DOHH2 (cell line): ENCODE measurements around the gene POTEE.

Source experiments
- EZH2phosphoT487 ChIP-seq: fragments of 200-600 bp; sonication (generic); IDR thresholded peaks from 2 replicates; pipeline ENCODE4 v1.6.1; 2017; ENCODE audit warnings: borderline replicate concordance, mild to moderate bottlenecking, antibody characterized with exemption, low read length, moderate library complexity, mixed read lengths
- TF ChIP-seq, protein P1 (sequence below): fragments of 200-600 bp; sonication (generic); IDR thresholded peaks from one replicate; pipeline ENCODE4 v1.5.1; 2014; ENCODE audit warnings: antibody characterized with exemption, mild to moderate bottlenecking, low read depth, low read length; ENCODE audit not compliant: poor library complexity, severe bottlenecking

DNA sequence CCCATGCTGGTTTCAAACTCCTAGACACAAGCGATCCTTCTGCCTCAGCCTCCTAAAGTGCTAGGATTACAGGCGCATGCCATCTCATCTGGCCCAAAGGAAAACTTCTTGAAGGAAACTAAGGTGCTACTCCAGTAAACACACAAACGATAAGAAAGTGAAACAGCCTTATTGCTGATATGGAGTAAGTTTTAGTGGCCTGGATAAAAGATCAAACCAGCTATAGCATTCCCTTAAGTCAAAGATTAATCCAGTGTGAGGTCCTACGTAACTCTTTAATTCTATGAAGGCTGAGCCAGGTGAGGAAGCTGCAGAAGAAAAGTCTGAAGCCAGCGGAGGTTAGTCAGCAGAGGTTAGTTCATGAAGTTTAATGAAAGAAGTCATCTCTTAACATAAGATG, 40.8 kb upstream of the POTEE start:
- TF ChIP-seq, protein P1, sequence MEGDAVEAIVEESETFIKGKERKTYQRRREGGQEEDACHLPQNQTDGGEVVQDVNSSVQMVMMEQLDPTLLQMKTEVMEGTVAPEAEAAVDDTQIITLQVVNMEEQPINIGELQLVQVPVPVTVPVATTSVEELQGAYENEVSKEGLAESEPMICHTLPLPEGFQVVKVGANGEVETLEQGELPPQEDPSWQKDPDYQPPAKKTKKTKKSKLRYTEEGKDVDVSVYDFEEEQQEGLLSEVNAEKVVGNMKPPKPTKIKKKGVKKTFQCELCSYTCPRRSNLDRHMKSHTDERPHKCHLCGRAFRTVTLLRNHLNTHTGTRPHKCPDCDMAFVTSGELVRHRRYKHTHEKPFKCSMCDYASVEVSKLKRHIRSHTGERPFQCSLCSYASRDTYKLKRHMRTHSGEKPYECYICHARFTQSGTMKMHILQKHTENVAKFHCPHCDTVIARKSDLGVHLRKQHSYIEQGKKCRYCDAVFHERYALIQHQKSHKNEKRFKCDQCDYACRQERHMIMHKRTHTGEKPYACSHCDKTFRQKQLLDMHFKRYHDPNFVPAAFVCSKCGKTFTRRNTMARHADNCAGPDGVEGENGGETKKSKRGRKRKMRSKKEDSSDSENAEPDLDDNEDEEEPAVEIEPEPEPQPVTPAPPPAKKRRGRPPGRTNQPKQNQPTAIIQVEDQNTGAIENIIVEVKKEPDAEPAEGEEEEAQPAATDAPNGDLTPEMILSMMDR: no peak
- TF ChIP-seq EZH2phosphoT487: no peak
